Measurements from ENCODE around the gene RHOG.

The RHOG gene

GRCh38 chr11:3840004-3840869, 522 bp downstream of the RHOG start:
- in situ Hi-C loops (cut with HindIII; ENCODE audit: low pct_ligation_motif_present, low pct_unique_long_range_greater_than_20kb, low sequenced_read_pairs) = no loop called here
- DNase-seq = no peak

GRCh38 chr11:3838504-3838903, 2.3 kb downstream of the RHOG start:
- in situ Hi-C loops (cut with HindIII; ENCODE audit: low pct_ligation_motif_present, low pct_unique_long_range_greater_than_20kb, low sequenced_read_pairs) = no loop called here
- no peak for DNase-seq

GRCh38 chr11:3837793-3838192, 3.0 kb downstream of the RHOG start:
- in situ Hi-C loops (cut with HindIII; ENCODE audit: low pct_ligation_motif_present, low pct_unique_long_range_greater_than_20kb, low sequenced_read_pairs) = no loop called here

GRCh38 chr11:3836903-3837302, 3.9 kb downstream of the RHOG start:
- in situ Hi-C loops (cut with HindIII; ENCODE audit: low pct_ligation_motif_present, low pct_unique_long_range_greater_than_20kb, low sequenced_read_pairs) = no loop called here
- DNase-seq = no peak

More at GRCh38 chr11:3837793-3838192, 3.0 kb downstream of the RHOG start:
- DNase-seq = no peak

GRCh38 chr11:3835751-3836150, 5.0 kb downstream of the RHOG start:
- in situ Hi-C loops (cut with HindIII; ENCODE audit: low pct_ligation_motif_present, low pct_unique_long_range_greater_than_20kb, low sequenced_read_pairs) = no loop called here
- no peak for DNase-seq

GRCh38 chr11:3834664-3835461, 5.9 kb downstream of the RHOG start:
- in situ Hi-C loops (cut with HindIII; ENCODE audit: low pct_ligation_motif_present, low pct_unique_long_range_greater_than_20kb, low sequenced_read_pairs) = no loop called here
- DNase-seq = no peak

GRCh38 chr11:3834349-3834663, 6.5 kb downstream of the RHOG start:
- in situ Hi-C loops (cut with HindIII; ENCODE audit: low pct_ligation_motif_present, low pct_unique_long_range_greater_than_20kb, low sequenced_read_pairs) = no loop called here
- DNase-seq = no peak

- in situ Hi-C loops (cut with HindIII; ENCODE audit: low pct_ligation_motif_present, low pct_unique_long_range_greater_than_20kb, low sequenced_read_pairs) = no loop called here
- DNase-seq = no peak
Measured at GRCh38 chr11:3833449-3833848, 7.3 kb downstream of the RHOG start.

- no peak for DNase-seq
- in situ Hi-C loops (cut with HindIII; ENCODE audit: low pct_ligation_motif_present, low pct_unique_long_range_greater_than_20kb, low sequenced_read_pairs) = no loop called here
Measured at GRCh38 chr11:3832816-3833215, 7.9 kb downstream of the RHOG start.

GRCh38 chr11:3831378-3832239, 9.2 kb downstream of the RHOG start:
- in situ Hi-C loops (cut with HindIII; ENCODE audit: low pct_ligation_motif_present, low pct_unique_long_range_greater_than_20kb, low sequenced_read_pairs) = no loop called here
- no peak for DNase-seq

GRCh38 chr11:3830730-3831129, 10.0 kb downstream of the RHOG start:
- DNase-seq = no peak
- in situ Hi-C loops (cut with HindIII; ENCODE audit: low pct_ligation_motif_present, low pct_unique_long_range_greater_than_20kb, low sequenced_read_pairs) = no loop called here

GRCh38 chr11:3830088-3830487, 10.7 kb downstream of the RHOG start:
- in situ Hi-C loops (cut with HindIII; ENCODE audit: low pct_ligation_motif_present, low pct_unique_long_range_greater_than_20kb, low sequenced_read_pairs) = no loop called here
- DNase-seq = no peak

- in situ Hi-C loops (cut with HindIII; ENCODE audit: low pct_ligation_motif_present, low pct_unique_long_range_greater_than_20kb, low sequenced_read_pairs) = no loop called here
- DNase-seq = no peak
Measured at GRCh38 chr11:3827434-3828186, 13.1 kb downstream of the RHOG start.

- in situ Hi-C loops (cut with HindIII; ENCODE audit: low pct_ligation_motif_present, low pct_unique_long_range_greater_than_20kb, low sequenced_read_pairs) = no loop called here
- no peak for DNase-seq
Measured at GRCh38 chr11:3826721-3827120, 14.0 kb downstream of the RHOG start.

- no peak for DNase-seq
- in situ Hi-C loops (cut with HindIII; ENCODE audit: low pct_ligation_motif_present, low pct_unique_long_range_greater_than_20kb, low sequenced_read_pairs) = no loop called here
Measured at GRCh38 chr11:3825473-3826154, 15.1 kb downstream of the RHOG start.

GRCh38 chr11:3824714-3825472, 15.9 kb downstream of the RHOG start:
- in situ Hi-C loops (cut with HindIII; ENCODE audit: low pct_ligation_motif_present, low pct_unique_long_range_greater_than_20kb, low sequenced_read_pairs) = no loop called here
- peak; percentile 13 for DNase-seq

- in situ Hi-C loops (cut with HindIII; ENCODE audit: low pct_ligation_motif_present, low pct_unique_long_range_greater_than_20kb, low sequenced_read_pairs) = no loop called here
- no peak for DNase-seq
Measured at GRCh38 chr11:3823762-3824506, 16.8 kb downstream of the RHOG start.

Measured in ACHN (cell line).